Measurements from ENCODE around the gene HOXA7. TPM values are rescaled to one million over a fixed set of nuclear protein-coding genes. Genes with fewer than 3 reads are reported as not detected.

The HOXA7 gene
- total RNA-seq, 2 experiments from 2014 or later, result not detected

- CTCF ChIA-PET, result interaction anchor here (0.7 to 0.8 kb wide), 2 partner anchors 13 to 24 kb away, joined by 3 read pairs; no protein-coding TSS in a partner anchor
- POLR2A ChIA-PET, result no interaction called here
- H3K36me3 Mint-ChIP-seq (ENCODE audit: low read depth), result peaks cover 3% of the 10 kb centered on the region
- no peak for DNase-seq
- H3K27me3 Mint-ChIP-seq, result peaks cover 91% of the 10 kb centered on the region
- H3K4me1 Mint-ChIP-seq, result peaks cover 25% of the 10 kb centered on the region
- no peaks in the 10 kb centered on the region for H3K9me3 Mint-ChIP-seq
- H3K27ac Mint-ChIP-seq, result peak overlapping the region; percentile 82
- peak overlapping the region; percentile 47 for H3K4me3 Mint-ChIP-seq
Observed at GRCh38 chr7:27154901-27155815, 1.3 kb downstream of the HOXA7 start.

DNA sequence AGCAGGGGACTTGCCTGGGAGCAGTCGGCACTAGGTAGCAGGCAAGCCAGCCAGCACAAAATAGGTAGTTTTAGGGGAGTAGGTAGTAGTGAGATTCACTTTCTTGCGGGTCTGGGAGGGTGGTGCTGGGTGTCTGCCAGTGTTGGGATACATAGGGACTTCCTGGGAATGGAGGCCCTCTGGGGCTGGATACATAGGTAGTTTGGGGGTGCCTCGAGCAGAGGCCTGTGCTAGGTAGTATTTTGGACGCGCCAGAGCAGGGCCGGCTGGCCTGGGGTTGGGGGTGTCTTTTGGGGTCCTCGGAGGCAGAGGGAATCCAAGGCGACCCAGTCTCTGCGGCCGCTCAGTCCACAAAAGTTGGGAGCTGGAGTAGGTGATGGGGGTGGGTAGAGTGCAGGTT, 2.1 kb downstream of the HOXA7 start:
- H3K4me3 Mint-ChIP-seq, result no peak overlapping the region
- no peaks in the 10 kb centered on the region for H3K9me3 Mint-ChIP-seq
- CTCF ChIA-PET, result interaction anchor here (0.7 kb wide), 1 partner anchor 40 kb away, joined by 3 read pairs; no protein-coding TSS in a partner anchor
- peaks cover 90% of the 10 kb centered on the region for H3K27me3 Mint-ChIP-seq
- DNase-seq, result no peak
- peaks cover 1% of the 10 kb centered on the region for H3K36me3 Mint-ChIP-seq (ENCODE audit: low read depth)
- H3K4me1 Mint-ChIP-seq, result peaks cover 21% of the 10 kb centered on the region
- POLR2A ChIA-PET, result no interaction called here
- H3K27ac Mint-ChIP-seq, result no peak overlapping the region

DNA sequence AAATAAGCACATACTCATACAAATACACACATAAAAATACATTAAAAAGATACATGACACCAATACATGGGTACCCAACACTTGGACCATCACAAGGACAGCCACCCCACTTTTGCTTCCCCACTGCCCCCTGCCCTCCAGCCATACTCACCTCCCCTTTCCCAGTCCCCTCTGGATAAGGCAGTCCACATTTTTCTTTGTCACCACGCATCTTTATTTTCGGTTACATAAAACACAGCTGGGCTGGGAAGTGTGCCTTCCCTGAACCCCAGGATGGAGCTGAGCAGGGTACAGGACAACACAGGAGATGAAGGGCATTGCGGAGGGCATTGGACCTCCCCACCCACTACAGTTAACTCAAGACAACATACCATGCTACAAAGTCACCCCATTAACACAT, 2.9 kb downstream of the HOXA7 start:
- Mint-ChIP-seq H3K27ac (no peak overlapping the region), H3K36me3 (ENCODE audit: low read depth) (peaks cover 1% of the 10 kb centered on the region), H3K27me3 (peaks cover 89% of the 10 kb centered on the region), H3K9me3 (no peaks in the 10 kb centered on the region), H3K4me3 (no peak overlapping the region), H3K4me1 (peaks cover 21% of the 10 kb centered on the region)
- POLR2A ChIA-PET, result no interaction called here
- CTCF ChIA-PET, result interaction anchor here (0.7 to 1.5 kb wide), 2 partner anchors 26 to 41 kb away, joined by 3 to 6 read pairs; no protein-coding TSS in a partner anchor
- no peak for DNase-seq

DNA sequence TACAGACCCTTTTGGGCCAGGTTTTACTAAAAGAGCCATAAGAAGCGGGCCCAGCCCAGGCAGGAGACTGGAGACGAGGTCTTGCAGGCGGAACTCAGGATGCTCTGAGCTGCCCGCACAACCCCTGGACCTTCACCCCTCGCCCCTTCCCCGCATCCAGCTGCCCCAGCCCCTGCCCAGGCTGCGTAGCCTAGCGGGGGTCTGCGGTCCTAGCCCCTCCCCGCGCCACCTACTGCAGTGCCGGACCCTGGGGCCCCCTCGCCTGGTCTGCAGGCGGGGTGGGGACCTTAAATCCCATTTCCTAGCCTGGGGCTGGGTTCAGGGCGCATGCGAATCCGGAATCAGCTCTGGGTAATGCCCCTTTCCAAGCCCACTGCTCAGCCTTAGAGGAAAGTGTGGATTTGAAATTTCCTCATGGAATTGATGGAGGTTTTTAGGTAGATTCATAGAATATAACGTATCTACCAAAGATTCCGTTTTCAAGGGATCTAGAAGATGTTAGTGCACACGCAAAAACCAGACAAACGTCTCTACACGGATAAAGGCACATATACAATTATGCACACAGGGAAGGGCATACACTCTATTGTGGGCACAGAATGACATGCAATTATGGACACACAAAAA, 3.5 kb downstream of the HOXA7 start:
- POLR2A ChIA-PET, result no interaction called here
- Mint-ChIP-seq H3K4me1 (peaks cover 27% of the 10 kb centered on the region), H3K36me3 (ENCODE audit: low read depth) (peaks cover 1% of the 10 kb centered on the region), H3K27me3 (peaks cover 89% of the 10 kb centered on the region), H3K4me3 (no peak overlapping the region), H3K27ac (no peak overlapping the region), H3K9me3 (no peaks in the 10 kb centered on the region)
- DNase-seq, result no peak
- CTCF ChIA-PET, result interaction anchor here (1.0 to 3.0 kb wide), 3 partner anchors 8 to 43 kb away, joined by 3 to 11 read pairs (median 6); no protein-coding TSS in a partner anchor

DNA sequence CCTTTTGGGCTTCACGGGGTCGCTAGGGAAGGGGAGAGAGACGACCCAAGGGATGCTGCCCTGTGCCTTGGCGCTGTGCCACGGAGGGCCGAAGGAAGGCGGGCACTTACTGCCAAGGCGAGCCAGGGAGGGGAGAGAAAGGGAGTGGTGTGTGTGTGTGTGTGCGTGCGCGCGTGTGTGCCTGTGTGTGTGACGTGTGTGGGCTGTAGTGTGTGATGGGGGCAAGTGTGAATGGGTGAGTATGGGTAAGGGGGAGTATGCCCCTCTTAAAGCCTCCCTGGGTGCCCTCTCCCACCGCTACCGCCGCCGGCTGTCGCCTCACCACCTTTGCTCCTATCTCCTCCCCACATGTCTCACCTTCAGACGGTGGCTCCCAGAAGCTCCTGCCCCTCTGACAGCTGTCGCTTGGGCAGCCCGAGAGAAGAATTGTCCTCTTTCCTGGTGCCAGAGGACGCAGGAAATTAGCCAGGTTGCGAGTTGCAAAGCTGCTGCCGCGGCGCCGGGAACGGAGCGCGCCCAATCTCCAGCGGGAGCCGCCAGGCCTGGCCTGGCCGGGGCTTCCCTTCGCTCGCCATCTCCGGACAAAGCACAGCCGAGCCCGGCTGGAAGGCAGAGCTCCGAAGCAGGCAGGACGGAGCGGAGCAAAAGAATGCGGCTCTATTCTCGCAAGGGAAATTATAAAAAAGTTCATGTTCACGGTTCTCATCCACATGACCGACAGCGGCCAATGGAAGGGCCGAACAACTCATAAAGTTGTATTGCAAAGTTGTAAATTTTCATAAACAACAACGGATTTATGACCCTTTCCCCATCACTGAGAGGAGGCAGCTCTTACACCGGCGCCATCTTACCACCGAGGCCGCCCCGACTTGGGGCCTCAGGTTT, 4.3 kb downstream of the HOXA7 start, which contains the start of gene HOXA3:
HOXA3 (minus strand) TSS at position 653 of the 885 bp plus-strand sequence. CDS start 41,943 bp downstream, outside the sequence.
- peak within 1 kb of the TSS; percentile 39 for H3K4me3 Mint-ChIP-seq
- H3K9me3 Mint-ChIP-seq, result no peaks in the 10 kb centered on the region
- peak within 1 kb of the TSS; percentile 31 for H3K27ac Mint-ChIP-seq
- H3K27me3 Mint-ChIP-seq, result peaks cover 88% of the 10 kb centered on the region
- POLR2A ChIA-PET, result no interaction called here
- no peak for DNase-seq
- peaks cover 1% of the 10 kb centered on the region for H3K36me3 Mint-ChIP-seq (ENCODE audit: low read depth)
- H3K4me1 Mint-ChIP-seq, result peaks cover 27% of the 10 kb centered on the region
- CTCF ChIA-PET, result interaction anchor here (1.0 to 3.0 kb wide), 7 partner anchors 9 to 90 kb away, joined by 3 to 11 read pairs (median 6); partner anchors contain the start of genes EVX1 and HOXA11

- no peaks in the 10 kb centered on the region for H3K9me3 Mint-ChIP-seq
- peak overlapping the region; percentile 31 for H3K27ac Mint-ChIP-seq
- H3K27me3 Mint-ChIP-seq, result peaks cover 90% of the 10 kb centered on the region
- H3K36me3 Mint-ChIP-seq (ENCODE audit: low read depth), result peaks cover 1% of the 10 kb centered on the region
- H3K4me3 Mint-ChIP-seq, result peak overlapping the region; percentile 39
- CTCF ChIA-PET, result interaction anchor here (0.8 to 3.0 kb wide), 12 partner anchors 10 to 104 kb away, joined by 3 to 11 read pairs (median 4); partner anchors contain the start of genes EVX1, HOXA11 and HOXA13
- peaks cover 27% of the 10 kb centered on the region for H3K4me1 Mint-ChIP-seq
- DNase-seq, result no peak
- POLR2A ChIA-PET, result interaction anchor here (1.0 kb wide), 1 partner anchor 21 kb away, joined by 3 read pairs; no protein-coding TSS in a partner anchor
Observed at GRCh38 chr7:27151341-27151930, 5.0 kb downstream of the HOXA7 start.

DNA sequence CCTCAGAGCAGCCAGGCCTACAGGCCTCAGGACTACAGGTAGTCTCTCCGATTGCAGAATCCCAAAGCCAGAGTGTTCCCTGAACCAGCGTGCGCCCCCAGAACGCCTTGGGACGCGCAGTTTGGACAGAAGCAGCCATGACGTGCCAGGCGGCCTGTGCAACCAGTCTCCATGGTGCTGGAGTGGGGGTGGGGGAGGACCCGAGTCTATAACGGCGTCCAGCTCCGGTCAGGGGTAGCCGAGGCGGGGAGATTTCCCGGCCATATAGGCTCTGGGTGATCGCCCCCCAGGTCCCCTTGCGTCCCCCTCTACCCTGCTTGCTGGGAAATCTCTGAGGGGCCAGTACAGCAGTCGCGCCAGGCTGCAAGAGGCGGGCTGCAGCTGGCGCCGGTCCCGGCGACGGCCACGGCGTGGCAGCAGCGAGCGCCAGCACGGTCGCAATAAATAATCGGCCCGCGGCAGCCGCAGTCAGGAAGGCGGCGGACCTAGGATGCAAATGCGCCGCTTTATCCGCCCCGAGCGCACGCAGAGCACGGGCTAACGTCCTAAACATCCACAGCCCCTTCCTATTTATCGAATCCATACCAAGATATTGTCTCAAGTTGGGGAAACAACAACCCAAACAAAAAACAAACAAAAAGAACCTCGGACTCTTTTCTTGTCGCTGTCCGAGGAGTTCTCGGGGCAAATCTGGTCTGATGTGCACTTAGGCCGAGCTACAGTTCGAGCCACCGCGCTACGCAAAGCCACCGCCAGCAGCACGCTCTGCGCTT, 5.7 kb downstream of the HOXA7 start:
- H3K27ac Mint-ChIP-seq, result no peak overlapping the region
- peaks cover 1% of the 10 kb centered on the region for H3K36me3 Mint-ChIP-seq (ENCODE audit: low read depth)
- H3K27me3 Mint-ChIP-seq, result peaks cover 90% of the 10 kb centered on the region
- DNase-seq, result peak; percentile 55
- ChIA-PET CTCF (interaction anchor here (0.6 to 3.0 kb wide), 19 partner anchors 10 to 1223 kb away, joined by 3 to 11 read pairs (median 3); partner anchors contain the start of genes EVX1, HOXA11 and HOXA13), POLR2A (interaction anchor here (1.0 kb wide), 1 partner anchor 22 kb away, joined by 3 read pairs; no protein-coding TSS in a partner anchor)
- H3K4me3 Mint-ChIP-seq, result peak overlapping the region; percentile 39
- H3K4me1 Mint-ChIP-seq, result peaks cover 27% of the 10 kb centered on the region
- H3K9me3 Mint-ChIP-seq, result no peaks in the 10 kb centered on the region

GRCh38 chr7:27149842-27150567, 6.5 kb downstream of the HOXA7 start:
- Mint-ChIP-seq H3K27me3 (peaks cover 83% of the 10 kb centered on the region), H3K4me3 (no peak overlapping the region), H3K27ac (no peak overlapping the region), H3K9me3 (no peaks in the 10 kb centered on the region), H3K36me3 (ENCODE audit: low read depth) (no peaks in the 10 kb centered on the region), H3K4me1 (peaks cover 27% of the 10 kb centered on the region)
- POLR2A ChIA-PET, result no interaction called here
- CTCF ChIA-PET, result interaction anchor here (0.6 to 3.0 kb wide), 18 partner anchors 10 to 1222 kb away, joined by 3 to 11 read pairs (median 4); partner anchors contain the start of genes EVX1, HOXA11 and HOXA13
- DNase-seq, result no peak

- Mint-ChIP-seq H3K36me3 (ENCODE audit: low read depth) (no peaks in the 10 kb centered on the region), H3K9me3 (no peaks in the 10 kb centered on the region), H3K4me1 (peaks cover 24% of the 10 kb centered on the region), H3K4me3 (no peak overlapping the region), H3K27ac (no peak overlapping the region), H3K27me3 (peaks cover 73% of the 10 kb centered on the region)
- ChIA-PET CTCF (interaction anchor here (1.0 to 2.4 kb wide), 6 partner anchors 9 to 51 kb away, joined by 3 to 10 read pairs (median 4); no protein-coding TSS in a partner anchor), POLR2A (interaction anchor here (0.6 kb wide), 1 partner anchor 101 kb away, joined by 3 read pairs; no protein-coding TSS in a partner anchor)
- no peak for DNase-seq
Observed at GRCh38 chr7:27148756-27149641, 7.5 kb downstream of the HOXA7 start.

Measured in activated CD4-positive, alpha-beta T cell treated with anti-CD3 and anti-CD28 coated beads, Interleukin-2, amount 10 ng/mL, durations not matched to agents 7 days and 5 days (primary cell).